ENCODE data around the gene UGT1A9. TPM values are rescaled to one million over a fixed set of nuclear protein-coding genes. Genes with fewer than 3 reads are reported as not detected.
A peak's percentile ranks its signal among the peaks of the same experiment; 100 is the strongest.

Gene UGT1A9
- total RNA-seq, 1 donor from 2014 or later: not detected

DNA sequence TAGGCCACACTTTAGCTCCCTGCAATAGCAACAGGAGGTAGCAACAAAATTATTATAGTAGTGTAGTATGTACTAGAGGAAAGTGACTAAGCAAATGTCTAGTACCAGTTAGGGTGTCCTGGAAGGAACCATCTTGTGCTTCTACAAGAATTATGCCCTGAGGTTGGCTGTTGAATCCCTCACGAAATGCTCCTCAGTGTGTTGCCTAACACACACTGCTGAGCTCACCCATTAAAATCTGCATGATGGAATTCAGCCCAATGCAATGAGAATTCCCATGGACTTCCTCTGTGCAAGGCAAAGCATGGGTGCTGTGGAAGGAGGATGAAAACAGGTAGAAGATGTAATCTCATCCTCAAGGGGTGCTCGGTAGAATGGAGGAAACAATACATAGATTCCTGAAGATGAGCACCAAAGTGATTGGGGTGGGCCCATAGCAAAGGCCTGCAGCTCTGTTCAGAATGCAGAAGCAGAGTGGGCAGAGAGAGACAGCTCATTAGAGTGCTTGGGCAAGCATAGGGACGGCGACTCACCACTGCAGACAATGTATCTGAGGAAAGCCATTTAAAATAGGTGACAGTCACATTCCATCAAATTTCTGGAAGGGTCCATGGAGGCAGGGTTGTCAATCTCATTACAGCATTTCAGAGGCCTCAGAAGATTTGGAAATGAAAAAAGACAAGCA lies 8.8 kb downstream of the UGT1A9 start:
- Histone ChIP-seq H3K27me3 (no peaks in the 10 kb centered on the region), H3K4me3 (no peak overlapping the region), H3K9me3 (no peaks in the 10 kb centered on the region), H3K27ac (no peak overlapping the region), H3K36me3 (no peaks in the 10 kb centered on the region), H3K4me1 (no peaks in the 10 kb centered on the region)
- intact Hi-C loops (cut with DNase I): no loop called here
- no peak for TF ChIP-seq POLR2A (IDR thresholded peaks at IDR 0.05)
- TF ChIP-seq, protein P1, sequence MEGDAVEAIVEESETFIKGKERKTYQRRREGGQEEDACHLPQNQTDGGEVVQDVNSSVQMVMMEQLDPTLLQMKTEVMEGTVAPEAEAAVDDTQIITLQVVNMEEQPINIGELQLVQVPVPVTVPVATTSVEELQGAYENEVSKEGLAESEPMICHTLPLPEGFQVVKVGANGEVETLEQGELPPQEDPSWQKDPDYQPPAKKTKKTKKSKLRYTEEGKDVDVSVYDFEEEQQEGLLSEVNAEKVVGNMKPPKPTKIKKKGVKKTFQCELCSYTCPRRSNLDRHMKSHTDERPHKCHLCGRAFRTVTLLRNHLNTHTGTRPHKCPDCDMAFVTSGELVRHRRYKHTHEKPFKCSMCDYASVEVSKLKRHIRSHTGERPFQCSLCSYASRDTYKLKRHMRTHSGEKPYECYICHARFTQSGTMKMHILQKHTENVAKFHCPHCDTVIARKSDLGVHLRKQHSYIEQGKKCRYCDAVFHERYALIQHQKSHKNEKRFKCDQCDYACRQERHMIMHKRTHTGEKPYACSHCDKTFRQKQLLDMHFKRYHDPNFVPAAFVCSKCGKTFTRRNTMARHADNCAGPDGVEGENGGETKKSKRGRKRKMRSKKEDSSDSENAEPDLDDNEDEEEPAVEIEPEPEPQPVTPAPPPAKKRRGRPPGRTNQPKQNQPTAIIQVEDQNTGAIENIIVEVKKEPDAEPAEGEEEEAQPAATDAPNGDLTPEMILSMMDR (IDR thresholded peaks at IDR 0.05): no peak
- TF ChIP-seq POLR2AphosphoS5 (IDR thresholded peaks at IDR 0.05; ENCODE audit: insufficient read depth in 1 of 2, low read depth in 1 of 2): no peak
- no peak for DNase-seq (ENCODE audit: extremely low spot score in 2 of 2)

DNA sequence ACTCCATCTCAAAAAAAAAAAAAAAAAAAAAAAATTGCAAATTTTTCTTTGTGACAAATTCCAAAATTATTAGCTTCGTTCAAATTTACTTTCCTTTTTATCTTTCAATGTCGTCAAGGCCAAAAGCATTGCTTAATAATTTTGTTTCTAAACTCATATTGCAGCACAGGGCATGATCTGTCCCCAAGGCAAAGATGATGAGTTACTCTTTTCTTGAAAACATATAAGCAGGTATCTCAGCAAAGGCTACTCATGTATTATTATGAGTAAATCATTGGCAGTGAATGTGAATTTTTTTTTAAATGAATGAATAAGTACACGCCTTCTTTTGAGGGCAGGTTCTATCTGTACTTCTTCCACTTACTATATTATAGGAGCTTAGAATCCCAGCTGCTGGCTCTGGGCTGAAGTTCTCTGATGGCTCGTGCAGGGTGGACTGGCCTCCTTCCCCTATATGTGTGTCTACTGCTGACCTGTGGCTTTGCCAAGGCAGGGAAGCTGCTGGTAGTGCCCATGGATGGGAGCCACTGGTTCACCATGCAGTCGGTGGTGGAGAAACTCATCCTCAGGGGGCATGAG lies 9.9 kb downstream of the UGT1A9 start, which contains the start of gene UGT1A7:
Gene UGT1A7 (plus strand): TSS at position 381 of the 579 bp plus-strand sequence. CDS start 37 bp downstream, at position 418.
- no peak within 1 kb of the TSS for H3K27ac ChIP-seq
- no peaks in the 10 kb centered on the region for H3K27me3 ChIP-seq
- no peak for DNase-seq (ENCODE audit: extremely low spot score in 2 of 2)
- H3K4me1 ChIP-seq: no peaks in the 10 kb centered on the region
- H3K9me3 ChIP-seq: no peaks in the 10 kb centered on the region
- no peaks in the 10 kb centered on the region for H3K36me3 ChIP-seq
- intact Hi-C loops (cut with DNase I): no loop called here
- H3K4me3 ChIP-seq: no peak within 1 kb of the TSS
- TF ChIP-seq, protein P1 (IDR thresholded peaks at IDR 0.05): no peak
- TF ChIP-seq POLR2A (IDR thresholded peaks at IDR 0.05) (no peak), POLR2AphosphoS5 (IDR thresholded peaks at IDR 0.05; ENCODE audit: insufficient read depth in 1 of 2, low read depth in 1 of 2) (peak in 1 of 2 donors; percentile 59)

GRCh38 chr2:233684640-233685039 lies 12.9 kb downstream of the UGT1A9 start:
- no peak overlapping the region for H3K27ac ChIP-seq
- H3K4me1 ChIP-seq: no peaks in the 10 kb centered on the region
- no peak overlapping the region for H3K4me3 ChIP-seq
- no peaks in the 10 kb centered on the region for H3K27me3 ChIP-seq
- TF ChIP-seq POLR2AphosphoS5 (IDR thresholded peaks at IDR 0.05; ENCODE audit: insufficient read depth in 1 of 2, low read depth in 1 of 2) (no peak), POLR2A (IDR thresholded peaks at IDR 0.05) (no peak)
- TF ChIP-seq, protein P1 (IDR thresholded peaks at IDR 0.05): no peak
- no peaks in the 10 kb centered on the region for H3K36me3 ChIP-seq
- DNase-seq (ENCODE audit: extremely low spot score in 2 of 2): no peak
- H3K9me3 ChIP-seq: no peaks in the 10 kb centered on the region
- intact Hi-C loops (cut with DNase I): no loop called here

GRCh38 chr2:233686928-233687327 lies 15.2 kb downstream of the UGT1A9 start:
- H3K27ac ChIP-seq: no peak overlapping the region
- no peak overlapping the region for H3K4me3 ChIP-seq
- intact Hi-C loops (cut with DNase I): no loop called here
- no peaks in the 10 kb centered on the region for H3K27me3 ChIP-seq
- TF ChIP-seq POLR2AphosphoS5 (IDR thresholded peaks at IDR 0.05; ENCODE audit: insufficient read depth in 1 of 2, low read depth in 1 of 2): no peak
- no peak for TF ChIP-seq POLR2A (IDR thresholded peaks at IDR 0.05)
- TF ChIP-seq, protein P1 (IDR thresholded peaks at IDR 0.05): no peak
- H3K9me3 ChIP-seq: no peaks in the 10 kb centered on the region
- peaks cover 8% of the 10 kb centered on the region for H3K4me1 ChIP-seq
- DNase-seq (ENCODE audit: extremely low spot score in 2 of 2): no peak
- no peaks in the 10 kb centered on the region for H3K36me3 ChIP-seq

- no peaks in the 10 kb centered on the region for H3K36me3 ChIP-seq
- peaks cover 8% of the 10 kb centered on the region for H3K4me1 ChIP-seq
- no peaks in the 10 kb centered on the region for H3K9me3 ChIP-seq
- no peak overlapping the region for H3K4me3 ChIP-seq
- no peaks in the 10 kb centered on the region for H3K27me3 ChIP-seq
- no peak for DNase-seq (ENCODE audit: extremely low spot score in 2 of 2)
- intact Hi-C loops (cut with DNase I): no loop called here
- H3K27ac ChIP-seq: no peak overlapping the region
- no peak for TF ChIP-seq POLR2A (IDR thresholded peaks at IDR 0.05)
- no peak for TF ChIP-seq POLR2AphosphoS5 (IDR thresholded peaks at IDR 0.05; ENCODE audit: insufficient read depth in 1 of 2, low read depth in 1 of 2)
- TF ChIP-seq, protein P1 (IDR thresholded peaks at IDR 0.05): no peak
Observed at GRCh38 chr2:233688341-233688740, 16.6 kb downstream of the UGT1A9 start.

Data from vagina (tissue), 2 donors.